Fibroblast of lung (primary cell): ENCODE results near the gene RETREG2.

ENCODE experiments used
- EZH2 ChIP-seq: IDR thresholded peaks from 2 replicates; pipeline ENCODE4 v1.5.1; 2012; ENCODE audit warnings: low read length, control low read depth, mild to moderate bottlenecking; ENCODE audit errors: missing control alignments
- TF ChIP-seq, protein P1 (sequence below), 2 donors: IDR thresholded peaks in 1 of 2; conservative IDR thresholded peaks in 1 of 2; 1 replicate in 1 of 2; 2 replicates in 1 of 2; pipeline ENCODE4 v1.5.1; 2011 to 2012; ENCODE audit warnings: low read length in 2 of 2, control low read depth in 1 of 2, inconsistent platforms in 1 of 2, low read depth in 1 of 2, mild to moderate bottlenecking in 1 of 2

DNA sequence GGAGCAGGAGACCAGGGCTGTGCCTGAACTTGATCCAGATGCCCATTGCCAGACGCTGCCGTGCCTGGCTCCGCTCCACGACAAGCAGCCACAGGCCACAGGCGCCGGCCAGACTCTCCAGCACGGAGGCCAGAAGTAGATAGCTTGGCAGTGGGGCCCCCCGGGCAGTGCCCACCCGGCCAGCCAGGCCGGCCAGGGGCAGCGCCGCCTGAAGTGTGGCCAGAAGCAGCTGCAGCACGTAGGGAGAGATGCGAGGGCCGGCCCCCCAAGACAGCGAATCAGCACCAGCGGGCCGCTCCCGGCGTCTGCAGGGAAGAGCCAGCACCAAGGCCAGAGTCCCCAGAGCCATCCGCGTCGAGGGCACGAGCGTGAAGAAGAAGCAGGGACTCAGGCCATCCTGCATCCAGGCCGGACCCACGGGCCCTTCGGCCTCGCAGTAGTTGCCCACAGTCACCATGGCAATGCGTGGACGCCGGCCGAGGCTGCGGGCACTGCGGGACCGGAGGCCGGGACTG, 40.2 kb downstream of the RETREG2 start:
- TF ChIP-seq, protein P1, sequence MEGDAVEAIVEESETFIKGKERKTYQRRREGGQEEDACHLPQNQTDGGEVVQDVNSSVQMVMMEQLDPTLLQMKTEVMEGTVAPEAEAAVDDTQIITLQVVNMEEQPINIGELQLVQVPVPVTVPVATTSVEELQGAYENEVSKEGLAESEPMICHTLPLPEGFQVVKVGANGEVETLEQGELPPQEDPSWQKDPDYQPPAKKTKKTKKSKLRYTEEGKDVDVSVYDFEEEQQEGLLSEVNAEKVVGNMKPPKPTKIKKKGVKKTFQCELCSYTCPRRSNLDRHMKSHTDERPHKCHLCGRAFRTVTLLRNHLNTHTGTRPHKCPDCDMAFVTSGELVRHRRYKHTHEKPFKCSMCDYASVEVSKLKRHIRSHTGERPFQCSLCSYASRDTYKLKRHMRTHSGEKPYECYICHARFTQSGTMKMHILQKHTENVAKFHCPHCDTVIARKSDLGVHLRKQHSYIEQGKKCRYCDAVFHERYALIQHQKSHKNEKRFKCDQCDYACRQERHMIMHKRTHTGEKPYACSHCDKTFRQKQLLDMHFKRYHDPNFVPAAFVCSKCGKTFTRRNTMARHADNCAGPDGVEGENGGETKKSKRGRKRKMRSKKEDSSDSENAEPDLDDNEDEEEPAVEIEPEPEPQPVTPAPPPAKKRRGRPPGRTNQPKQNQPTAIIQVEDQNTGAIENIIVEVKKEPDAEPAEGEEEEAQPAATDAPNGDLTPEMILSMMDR (conservative IDR thresholded peaks at IDR 0.05 in 1 of 2, IDR thresholded peaks at IDR 0.05 in 1 of 2; ENCODE audit: low read depth in 1 of 2, low read length in 2 of 2): no peak
- TF ChIP-seq EZH2: no peak
